K562 (cell line): Measurements from ENCODE around the gene AIF1. TPM values are rescaled to one million over a fixed set of nuclear protein-coding genes. Genes with fewer than 3 reads are reported as not detected.
A peak's percentile ranks its signal among the peaks of the same experiment; 100 is the strongest.

Experiments
- ARID1B ChIP-seq: fragments of 450-650 bp; IDR thresholded peaks from 2 replicates; pipeline ENCODE4 v1.6.1; 2016; ENCODE audit warnings: antibody characterized with exemption, mild to moderate bottlenecking, inconsistent platforms
- CBFA2T2 ChIP-seq: fragments of 450-650 bp; conservative IDR thresholded peaks from 2 replicates; pipeline ENCODE4 v1.6.1; 2017; ENCODE audit warnings: mild to moderate bottlenecking
- ETV5 ChIP-seq: sonication (generic); formaldehyde crosslinking; IDR thresholded peaks from 2 replicates; pipeline ENCODE4 v1.4.0; 2020; ENCODE audit warnings: low read depth, mild to moderate bottlenecking, missing genetic modification reagents
- IRF2 ChIP-seq: sonication (generic); formaldehyde crosslinking; IDR thresholded peaks from 2 replicates; pipeline ENCODE4 v1.8.1; 2022; ENCODE audit warnings: mild to moderate bottlenecking, missing genetic modification reagents
- NR2C2 ChIP-seq, 2 experiments: fragments of 200-800 bp in 1 of 2; sonication (Bioruptor generic) in 1 of 2; sonication (generic) in 1 of 2; formaldehyde crosslinking in 1 of 2; IDR thresholded peaks; 2 replicates each; pipeline versions ENCODE4 v1.6.1 to v1.8.0; 2016 to 2022; ENCODE audit warnings: mild to moderate bottlenecking in 1 of 2, missing compliant biosample characterization in 1 of 2, missing genetic modification characterization in 1 of 2, missing genetic modification reagents in 1 of 2
- NR4A1 ChIP-seq, 2 experiments: fragments of 250-450 bp in 1 of 2; fragments of 450-650 bp in 1 of 2; sonication (Bioruptor Pico) in 1 of 2; IDR thresholded peaks; 2 replicates each; pipeline versions ENCODE4 v1.4.0 to v1.6.1; 2016 to 2020; ENCODE audit warnings: mild to moderate bottlenecking in 2 of 2, missing compliant biosample characterization in 1 of 2, missing genetic modification characterization in 1 of 2, moderate library complexity in 1 of 2
- PHF20 ChIP-seq: fragments of 450-650 bp; IDR thresholded peaks from 2 replicates; pipeline ENCODE4 v1.6.1; 2018; ENCODE audit not compliant: partially characterized antibody
- TEAD4 ChIP-seq, 2 experiments: sonication (generic) in 1 of 2; formaldehyde crosslinking in 1 of 2; IDR thresholded peaks; 2 replicates each; pipeline versions ENCODE4 v1.6.1 to v1.8.0; 2012 to 2022; ENCODE audit warnings: borderline replicate concordance in 1 of 2, inconsistent platforms in 1 of 2, low read length in 1 of 2, mild to moderate bottlenecking in 1 of 2, missing genetic modification reagents in 1 of 2
- ZNF408 ChIP-seq: fragments of 250-450 bp; sonication (Bioruptor Pico); IDR thresholded peaks from 2 replicates; pipeline ENCODE4 v1.4.0; 2020; ENCODE audit warnings: low read depth, mild to moderate bottlenecking, moderate library complexity
- ZNF717 ChIP-seq: fragments of 250-450 bp; sonication (Bioruptor Pico); IDR thresholded peaks from 2 replicates; pipeline ENCODE4 v1.5.0; 2021
- polyA plus RNA-seq, 8 experiments: library from polyadenylated mRNA; depleted of rRNA in 4 of 8; stranded (reverse) in 5 of 8; unstranded in 3 of 8; fragments of >200 nt; fragmentation: Nextera tagmentation in 2 of 8; fragmentation: Illumina TruSeq in 1 of 8; extraction: Ambion mirVana in 2 of 8; extraction: Trizol in 1 of 8; gene quantifications; 2 replicates each; pipeline versions ENCODE4 v1.2.1 to v1.2.3, GENCODE V29; 2011 to 2014; ENCODE audit warnings: inconsistent platforms in 1 of 8, missing spikeins in 1 of 8
- total RNA-seq, 7 experiments: library from RNA; depleted of rRNA in 6 of 7; stranded (reverse); fragments of >200 nt in 6 of 7; fragmentation: Illumina TruSeq in 2 of 7; extraction: Trizol in 2 of 7; gene quantifications; 2 replicates each; pipeline versions ENCODE4 v1.2.1 to v1.2.3, GENCODE V29; 2011 to 2021; ENCODE audit warnings: low replicate concordance in 1 of 7
- TF ChIP-seq, protein P1 (sequence below), 3 experiments: fragments of 200-800 bp in 1 of 3; fragments of 250-450 bp in 1 of 3; fragments of 450-650 bp in 1 of 3; sonication (Bioruptor Pico) in 1 of 3; sonication (Bioruptor generic) in 1 of 3; formaldehyde crosslinking in 1 of 3; IDR thresholded peaks; 2 replicates each; pipeline versions ENCODE4 v1.6.1 to v1.8.0; 2016 to 2022; ENCODE audit warnings: mild to moderate bottlenecking in 2 of 3, missing genetic modification characterization in 2 of 3, missing compliant biosample characterization in 1 of 3, moderate library complexity in 1 of 3
- TF ChIP-seq, protein P2 (sequence below): sonication (generic); formaldehyde crosslinking; IDR thresholded peaks from 2 replicates; pipeline ENCODE4 v1.8.0; 2022; ENCODE audit warnings: missing genetic modification reagents, mild to moderate bottlenecking, borderline replicate concordance
- TF ChIP-seq, protein P3 (sequence below), 2 experiments: fragments of 450-650 bp; conservative IDR thresholded peaks; 2 replicates each; pipeline ENCODE4 v1.6.1; 2017; ENCODE audit warnings: mild to moderate bottlenecking in 2 of 2, moderate library complexity in 2 of 2
- TF ChIP-seq, protein P4 (sequence below), 2 experiments: fragments of 450-650 bp; IDR thresholded peaks; 2 replicates each; pipeline ENCODE4 v1.6.1; 2018; ENCODE audit warnings: mild to moderate bottlenecking in 2 of 2, low read depth in 1 of 2; ENCODE audit not compliant: partially characterized antibody in 2 of 2

The AIF1 gene
- total and polyA plus RNA-seq, 9 of the 15 experiments (the other 6 are each of a cell fraction or from before 2014, with no cell fraction given), result 9.4 to 33.4 (median 19.4) TPM

- TF ChIP-seq, protein P1, sequence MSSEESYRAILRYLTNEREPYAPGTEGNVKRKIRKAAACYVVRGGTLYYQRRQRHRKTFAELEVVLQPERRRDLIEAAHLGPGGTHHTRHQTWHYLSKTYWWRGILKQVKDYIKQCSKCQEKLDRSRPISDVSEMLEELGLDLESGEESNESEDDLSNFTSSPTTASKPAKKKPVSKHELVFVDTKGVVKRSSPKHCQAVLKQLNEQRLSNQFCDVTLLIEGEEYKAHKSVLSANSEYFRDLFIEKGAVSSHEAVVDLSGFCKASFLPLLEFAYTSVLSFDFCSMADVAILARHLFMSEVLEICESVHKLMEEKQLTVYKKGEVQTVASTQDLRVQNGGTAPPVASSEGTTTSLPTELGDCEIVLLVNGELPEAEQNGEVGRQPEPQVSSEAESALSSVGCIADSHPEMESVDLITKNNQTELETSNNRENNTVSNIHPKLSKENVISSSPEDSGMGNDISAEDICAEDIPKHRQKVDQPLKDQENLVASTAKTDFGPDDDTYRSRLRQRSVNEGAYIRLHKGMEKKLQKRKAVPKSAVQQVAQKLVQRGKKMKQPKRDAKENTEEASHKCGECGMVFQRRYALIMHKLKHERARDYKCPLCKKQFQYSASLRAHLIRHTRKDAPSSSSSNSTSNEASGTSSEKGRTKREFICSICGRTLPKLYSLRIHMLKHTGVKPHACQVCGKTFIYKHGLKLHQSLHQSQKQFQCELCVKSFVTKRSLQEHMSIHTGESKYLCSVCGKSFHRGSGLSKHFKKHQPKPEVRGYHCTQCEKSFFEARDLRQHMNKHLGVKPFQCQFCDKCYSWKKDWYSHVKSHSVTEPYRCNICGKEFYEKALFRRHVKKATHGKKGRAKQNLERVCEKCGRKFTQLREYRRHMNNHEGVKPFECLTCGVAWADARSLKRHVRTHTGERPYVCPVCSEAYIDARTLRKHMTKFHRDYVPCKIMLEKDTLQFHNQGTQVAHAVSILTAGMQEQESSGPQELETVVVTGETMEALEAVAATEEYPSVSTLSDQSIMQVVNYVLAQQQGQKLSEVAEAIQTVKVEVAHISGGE (CRISPR knock-in tag; IDR thresholded peaks at IDR 0.05), result peak in 2 of 3 experiments; percentile 18 to 79; a peak in 2 of 6 replicates
- TF ChIP-seq IRF2 (CRISPR knock-in tag), result no peak
- TF ChIP-seq, protein P2, sequence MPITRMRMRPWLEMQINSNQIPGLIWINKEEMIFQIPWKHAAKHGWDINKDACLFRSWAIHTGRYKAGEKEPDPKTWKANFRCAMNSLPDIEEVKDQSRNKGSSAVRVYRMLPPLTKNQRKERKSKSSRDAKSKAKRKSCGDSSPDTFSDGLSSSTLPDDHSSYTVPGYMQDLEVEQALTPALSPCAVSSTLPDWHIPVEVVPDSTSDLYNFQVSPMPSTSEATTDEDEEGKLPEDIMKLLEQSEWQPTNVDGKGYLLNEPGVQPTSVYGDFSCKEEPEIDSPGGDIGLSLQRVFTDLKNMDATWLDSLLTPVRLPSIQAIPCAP (CRISPR knock-in tag), result no peak
- no peak for TF ChIP-seq NR4A1 (CRISPR knock-in tag; IDR thresholded peaks at IDR 0.05)
- peak; percentile 49; the same call in 1 of the 2 replicates for TF ChIP-seq NR4A1 (tag; IDR thresholded peaks at IDR 0.05)
- TF ChIP-seq PHF20, result peak; percentile 83
- TF ChIP-seq ARID1B, result peak; percentile 51; the same call in 1 of the 2 replicates
- 0 out of 2 replicates have a peak, but pooled peaks have one; percentile 61 for TF ChIP-seq ETV5
- TF ChIP-seq TEAD4 (IDR thresholded peaks at IDR 0.05; ENCODE audit: low read length), result peak; percentile 26; the same call in 1 of the 2 replicates
- 0 out of 2 replicates have a peak, but pooled peaks have one; percentile 38 for TF ChIP-seq TEAD4 (CRISPR knock-in tag; IDR thresholded peaks at IDR 0.05; ENCODE audit: borderline replicate concordance)
- TF ChIP-seq, protein P3, sequence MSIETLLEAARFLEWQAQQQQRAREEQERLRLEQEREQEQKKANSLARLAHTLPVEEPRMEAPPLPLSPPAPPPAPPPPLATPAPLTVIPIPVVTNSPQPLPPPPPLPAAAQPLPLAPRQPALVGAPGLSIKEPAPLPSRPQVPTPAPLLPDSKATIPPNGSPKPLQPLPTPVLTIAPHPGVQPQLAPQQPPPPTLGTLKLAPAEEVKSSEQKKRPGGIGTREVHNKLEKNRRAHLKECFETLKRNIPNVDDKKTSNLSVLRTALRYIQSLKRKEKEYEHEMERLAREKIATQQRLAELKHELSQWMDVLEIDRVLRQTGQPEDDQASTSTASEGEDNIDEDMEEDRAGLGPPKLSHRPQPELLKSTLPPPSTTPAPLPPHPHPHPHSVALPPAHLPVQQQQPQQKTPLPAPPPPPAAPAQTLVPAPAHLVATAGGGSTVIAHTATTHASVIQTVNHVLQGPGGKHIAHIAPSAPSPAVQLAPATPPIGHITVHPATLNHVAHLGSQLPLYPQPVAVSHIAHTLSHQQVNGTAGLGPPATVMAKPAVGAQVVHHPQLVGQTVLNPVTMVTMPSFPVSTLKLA (conservative IDR thresholded peaks at IDR 0.05), result no peak; a peak in 3 of 4 replicates
- peak; percentile 29; the same call in 1 of the 2 replicates for TF ChIP-seq ZNF717
- TF ChIP-seq, protein P4, sequence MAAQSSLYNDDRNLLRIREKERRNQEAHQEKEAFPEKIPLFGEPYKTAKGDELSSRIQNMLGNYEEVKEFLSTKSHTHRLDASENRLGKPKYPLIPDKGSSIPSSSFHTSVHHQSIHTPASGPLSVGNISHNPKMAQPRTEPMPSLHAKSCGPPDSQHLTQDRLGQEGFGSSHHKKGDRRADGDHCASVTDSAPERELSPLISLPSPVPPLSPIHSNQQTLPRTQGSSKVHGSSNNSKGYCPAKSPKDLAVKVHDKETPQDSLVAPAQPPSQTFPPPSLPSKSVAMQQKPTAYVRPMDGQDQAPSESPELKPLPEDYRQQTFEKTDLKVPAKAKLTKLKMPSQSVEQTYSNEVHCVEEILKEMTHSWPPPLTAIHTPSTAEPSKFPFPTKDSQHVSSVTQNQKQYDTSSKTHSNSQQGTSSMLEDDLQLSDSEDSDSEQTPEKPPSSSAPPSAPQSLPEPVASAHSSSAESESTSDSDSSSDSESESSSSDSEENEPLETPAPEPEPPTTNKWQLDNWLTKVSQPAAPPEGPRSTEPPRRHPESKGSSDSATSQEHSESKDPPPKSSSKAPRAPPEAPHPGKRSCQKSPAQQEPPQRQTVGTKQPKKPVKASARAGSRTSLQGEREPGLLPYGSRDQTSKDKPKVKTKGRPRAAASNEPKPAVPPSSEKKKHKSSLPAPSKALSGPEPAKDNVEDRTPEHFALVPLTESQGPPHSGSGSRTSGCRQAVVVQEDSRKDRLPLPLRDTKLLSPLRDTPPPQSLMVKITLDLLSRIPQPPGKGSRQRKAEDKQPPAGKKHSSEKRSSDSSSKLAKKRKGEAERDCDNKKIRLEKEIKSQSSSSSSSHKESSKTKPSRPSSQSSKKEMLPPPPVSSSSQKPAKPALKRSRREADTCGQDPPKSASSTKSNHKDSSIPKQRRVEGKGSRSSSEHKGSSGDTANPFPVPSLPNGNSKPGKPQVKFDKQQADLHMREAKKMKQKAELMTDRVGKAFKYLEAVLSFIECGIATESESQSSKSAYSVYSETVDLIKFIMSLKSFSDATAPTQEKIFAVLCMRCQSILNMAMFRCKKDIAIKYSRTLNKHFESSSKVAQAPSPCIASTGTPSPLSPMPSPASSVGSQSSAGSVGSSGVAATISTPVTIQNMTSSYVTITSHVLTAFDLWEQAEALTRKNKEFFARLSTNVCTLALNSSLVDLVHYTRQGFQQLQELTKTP (IDR thresholded peaks at IDR 0.05; ENCODE audit: low read depth in 1 of 2, partially characterized antibody in 2 of 2), result no peak
- TF ChIP-seq CBFA2T2, result no peak
- no peak for TF ChIP-seq ZNF408 (CRISPR knock-in tag)
- TF ChIP-seq NR2C2 (CRISPR knock-in tag; IDR thresholded peaks at IDR 0.05), result 0 out of 2 replicates have a peak, but pooled peaks have one; percentile 29
- peak; percentile 92 for TF ChIP-seq NR2C2 (tag; IDR thresholded peaks at IDR 0.05)
Observed at GRCh38 chr6:31620586-31621319, 5.7 kb downstream of the AIF1 start, which contains the start of gene PRRC2A (continued).
